Activated T-helper 2 cell treated with anti-CD3 and anti-CD28 coated beads, Interferon-gamma antibody, Interleukin-2, Interleukin-4, amounts not matched to agents 10 μg/mL and 5 μg/mL and 100 μg/mL, durations not matched to agents 14 hours and 24 hours and 36 hours (primary cell): Measurements from ENCODE around the gene SYNDIG1. TPM values are rescaled to one million over a fixed set of nuclear protein-coding genes. Genes with fewer than 3 reads are reported as not detected.
"Not testable (repeated sequence)": the region's sequence is repeated elsewhere in the genome, so short reads cannot be mapped to it uniquely, and the experiment has no call there.

Source experiments
- DNase-seq: peaks from one replicate; pipeline ENCODE4 v3.0.0; 2021; ENCODE audit warnings: low spot score
- H3K27ac Mint-ChIP-seq: one replicate; pipeline ENCODE4 v1.8.0; 2021; ENCODE audit warnings: mixed read lengths
- H3K27me3 Mint-ChIP-seq: one replicate; pipeline ENCODE4 v1.8.0; 2021; ENCODE audit warnings: low read depth, mixed read lengths
- H3K36me3 Mint-ChIP-seq: one replicate; pipeline ENCODE4 v1.8.0; 2021; ENCODE audit warnings: low read depth, mixed read lengths
- H3K4me1 Mint-ChIP-seq: one replicate; pipeline ENCODE4 v1.8.0; 2021; ENCODE audit warnings: low read depth, mixed read lengths
- H3K4me3 Mint-ChIP-seq: one replicate; pipeline ENCODE4 v1.8.0; 2021; ENCODE audit warnings: low read depth, mild to moderate bottlenecking, moderate library complexity, mixed read lengths
- H3K9me3 Mint-ChIP-seq: one replicate; pipeline ENCODE4 v1.8.0; 2021; ENCODE audit warnings: mixed read lengths
- intact Hi-C: fragments of 100-400 bp; cut with micrococcal nuclease; formaldehyde crosslinking; loops from one replicate; pipeline ENCODE4 v1.15.1; 2023
- total RNA-seq: library from RNA; stranded (reverse); gene quantifications from 2 replicates; pipeline ENCODE4 v1.2.3, GENCODE V29; 2022

Gene SYNDIG1
- total RNA-seq, 1 donor from 2014 or later: not detected

DNA sequence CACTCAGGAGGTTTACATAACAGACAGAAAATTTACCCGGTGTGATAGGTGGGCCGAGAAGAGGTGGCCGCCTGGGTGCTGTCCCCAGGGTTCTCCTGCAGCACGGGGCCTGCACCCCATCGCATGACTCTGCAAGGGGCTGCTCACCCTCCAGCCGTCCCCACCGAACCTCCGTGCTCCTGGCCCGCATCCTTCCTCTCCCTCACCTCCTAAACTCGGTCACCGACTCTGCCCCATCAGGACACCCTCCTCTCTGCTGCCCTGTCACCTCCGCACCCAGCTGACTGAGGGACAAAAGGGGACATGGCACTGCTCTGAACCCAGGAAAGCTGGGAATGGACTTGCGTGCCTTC lies 147.6 kb downstream of the SYNDIG1 start:
- intact Hi-C loops: no loop called here
- no peaks in the 10 kb centered on the region for H3K9me3 Mint-ChIP-seq
- peaks cover 2% of the 10 kb centered on the region for H3K27me3 Mint-ChIP-seq
- H3K4me3 Mint-ChIP-seq: no peak overlapping the region
- no peak for DNase-seq
- no peak overlapping the region for H3K27ac Mint-ChIP-seq
- H3K36me3 Mint-ChIP-seq: no peaks in the 10 kb centered on the region
- no peaks in the 10 kb centered on the region for H3K4me1 Mint-ChIP-seq

DNA sequence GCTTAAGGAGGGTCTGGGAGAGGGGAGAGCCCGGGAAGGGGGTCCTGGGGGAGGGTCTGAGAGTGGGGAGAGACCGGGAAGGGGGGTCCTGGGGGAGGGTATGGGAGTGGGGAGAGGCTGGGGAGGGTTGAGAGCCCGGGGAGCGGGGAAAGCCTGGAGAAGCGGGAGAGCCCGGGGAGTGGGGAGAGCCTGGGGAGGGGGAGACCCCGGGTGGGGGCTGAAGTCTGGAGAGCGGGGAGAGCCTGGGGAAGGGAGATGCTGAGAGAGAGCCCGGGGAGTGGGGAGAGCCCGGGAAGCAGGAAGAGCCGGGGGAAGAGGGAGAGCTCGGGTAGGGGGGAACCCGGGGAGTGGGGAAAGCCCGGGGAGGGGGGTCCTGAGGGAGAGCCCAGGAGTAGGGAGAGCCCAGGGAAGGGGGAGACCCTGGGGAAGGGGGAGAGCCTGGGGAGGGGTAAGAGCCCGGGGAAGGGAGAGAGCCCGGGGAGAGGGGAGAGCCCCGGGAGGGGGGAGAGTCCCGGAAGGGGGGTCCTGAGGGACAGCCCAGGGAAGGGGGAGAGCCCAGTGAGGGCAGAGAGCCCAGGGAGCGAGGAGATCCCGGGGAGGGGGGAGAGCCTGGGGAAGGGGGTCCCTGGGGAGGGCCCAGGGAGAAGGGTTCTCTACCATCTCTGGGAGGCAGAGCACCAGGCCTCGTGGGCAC lies 148.5 kb downstream of the SYNDIG1 start:
- Mint-ChIP-seq H3K27ac (no peak overlapping the region), H3K4me3 (no peak overlapping the region), H3K36me3 (no peaks in the 10 kb centered on the region), H3K9me3 (no peaks in the 10 kb centered on the region), H3K4me1 (no peaks in the 10 kb centered on the region), H3K27me3 (peaks cover 2% of the 10 kb centered on the region)
- no peak for DNase-seq
- intact Hi-C loops: no loop called here

DNA sequence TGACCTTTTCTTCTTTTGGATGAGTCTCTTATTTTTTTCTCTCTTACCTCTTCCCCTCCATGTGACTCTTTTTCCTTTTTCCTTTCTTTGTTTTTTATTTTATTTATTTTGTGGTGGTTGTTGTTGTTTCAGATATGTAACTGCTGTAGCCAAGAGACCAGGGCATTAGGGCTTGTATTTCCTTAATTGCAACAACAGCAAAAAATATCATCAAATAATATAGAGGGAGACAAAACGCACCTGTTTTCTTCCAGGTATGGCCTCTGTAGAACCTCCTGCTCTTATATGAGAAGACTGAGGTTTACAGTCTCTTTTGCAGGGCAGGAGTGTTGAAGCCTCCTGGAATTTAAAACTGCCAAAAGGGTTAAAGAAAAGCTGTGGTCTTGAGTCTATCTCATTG lies 149.3 kb downstream of the SYNDIG1 start:
- Mint-ChIP-seq H3K4me3 (no peak overlapping the region), H3K27me3 (peaks cover 2% of the 10 kb centered on the region), H3K4me1 (no peaks in the 10 kb centered on the region), H3K9me3 (no peaks in the 10 kb centered on the region), H3K27ac (no peak overlapping the region), H3K36me3 (no peaks in the 10 kb centered on the region)
- intact Hi-C loops: no loop called here
- no peak for DNase-seq

DNA sequence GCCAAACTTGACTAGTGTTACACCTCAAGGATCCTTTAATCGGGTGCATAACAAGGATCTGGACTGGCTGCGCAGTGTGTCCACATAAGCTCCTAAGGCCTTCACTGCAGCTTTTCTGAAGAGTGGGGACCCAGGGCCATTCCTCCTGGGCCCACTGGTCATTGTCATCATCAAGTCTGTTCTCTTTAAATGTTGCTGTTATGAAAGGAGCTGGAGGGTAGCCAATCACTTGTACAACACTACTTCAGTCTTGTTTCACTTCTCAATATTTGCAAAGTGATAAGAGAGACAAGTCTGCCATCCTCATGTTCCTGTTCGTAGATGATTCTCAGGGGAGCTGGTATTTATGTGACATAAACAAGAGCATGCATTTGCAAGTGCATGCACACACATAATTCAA lies 149.8 kb downstream of the SYNDIG1 start:
- H3K9me3 Mint-ChIP-seq: no peaks in the 10 kb centered on the region
- no peaks in the 10 kb centered on the region for H3K36me3 Mint-ChIP-seq
- intact Hi-C loops: no loop called here

DNA sequence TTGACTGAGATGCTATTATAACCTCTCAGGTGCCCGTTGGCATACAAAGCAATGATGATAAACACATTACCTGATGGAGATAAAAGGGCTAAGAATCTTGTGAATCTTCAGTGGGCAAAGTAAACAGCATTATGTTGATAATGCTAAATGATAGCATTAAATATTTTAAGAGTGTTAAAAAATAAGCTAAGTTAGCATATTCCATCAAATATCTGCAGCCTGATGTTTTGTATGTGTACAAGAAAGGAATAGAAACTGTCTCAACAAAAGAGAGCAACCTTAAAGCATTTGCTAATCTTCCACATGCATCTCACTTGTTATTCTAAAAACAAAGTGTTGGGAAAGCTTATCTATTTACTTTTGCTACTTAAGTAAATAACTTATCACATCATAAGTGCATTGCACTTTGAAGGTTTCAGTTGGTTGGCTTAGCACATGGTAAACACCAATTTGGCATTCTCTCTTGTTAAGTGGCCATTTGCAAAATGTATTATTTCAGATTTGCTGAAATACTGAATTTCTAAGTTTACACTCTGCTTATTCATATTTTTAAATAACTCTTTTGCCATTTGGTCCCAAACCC lies 151.6 kb downstream of the SYNDIG1 start:
- no peaks in the 10 kb centered on the region for H3K9me3 Mint-ChIP-seq
- peaks cover 6% of the 10 kb centered on the region for H3K27me3 Mint-ChIP-seq
- H3K27ac Mint-ChIP-seq: no peak overlapping the region
- intact Hi-C loops: no loop called here
- no peak for DNase-seq
- H3K36me3 Mint-ChIP-seq: no peaks in the 10 kb centered on the region
- no peak overlapping the region for H3K4me3 Mint-ChIP-seq
- H3K4me1 Mint-ChIP-seq: no peaks in the 10 kb centered on the region

More for the DNA sequence above, 149.8 kb downstream of the SYNDIG1 start:
- no peak for DNase-seq
- no peak overlapping the region for H3K27ac Mint-ChIP-seq
- H3K4me1 Mint-ChIP-seq: no peaks in the 10 kb centered on the region
- H3K4me3 Mint-ChIP-seq: no peak overlapping the region
- peaks cover 2% of the 10 kb centered on the region for H3K27me3 Mint-ChIP-seq

DNA sequence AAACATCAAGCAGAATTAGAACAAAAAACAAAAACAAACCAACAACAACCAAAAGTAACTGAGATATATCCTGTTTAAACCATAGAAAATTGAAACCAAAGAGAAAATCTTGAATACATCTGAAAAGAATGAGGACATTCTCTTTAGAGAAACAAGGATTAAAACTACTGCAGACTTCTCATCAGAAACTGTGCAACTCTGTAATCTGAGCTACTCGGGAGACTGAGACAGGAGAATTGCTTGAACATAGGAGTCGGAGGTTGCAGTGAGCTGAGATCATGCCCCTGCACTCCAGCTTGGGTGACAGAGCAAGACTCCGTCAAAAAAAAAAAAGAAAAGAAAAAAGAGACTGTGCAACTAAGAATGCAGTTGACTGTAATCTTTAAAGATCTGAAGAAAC lies 153.4 kb downstream of the SYNDIG1 start:
- H3K9me3 Mint-ChIP-seq: no peaks in the 10 kb centered on the region

DNA sequence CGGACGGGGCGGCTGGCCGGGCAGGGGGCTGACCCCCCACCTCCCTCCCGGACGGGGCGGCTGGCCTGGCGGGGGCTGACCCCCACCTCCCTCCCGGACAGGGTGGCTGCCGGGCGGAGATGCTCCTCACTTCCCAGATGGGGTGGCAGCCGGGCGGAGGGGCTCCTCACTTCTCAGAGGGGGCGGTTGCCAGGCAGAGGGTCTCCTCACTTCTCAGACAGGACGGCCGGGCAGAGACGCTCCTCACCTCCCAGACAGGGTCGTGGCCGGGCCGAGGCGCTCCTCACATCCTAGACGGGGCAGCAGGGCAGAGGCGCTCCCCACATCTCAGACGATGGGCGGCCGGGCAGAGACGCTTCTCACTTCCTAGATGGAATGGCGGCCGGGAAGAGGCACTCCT lies 156.7 kb downstream of the SYNDIG1 start:
- H3K36me3 Mint-ChIP-seq, intact Hi-C loops, H3K4me3 Mint-ChIP-seq, DNase-seq, H3K4me1 Mint-ChIP-seq, H3K9me3 Mint-ChIP-seq, H3K27me3 Mint-ChIP-seq, H3K27ac Mint-ChIP-seq: not testable (repeated sequence)

More for the DNA sequence above, 153.4 kb downstream of the SYNDIG1 start:
- Mint-ChIP-seq H3K27me3 (peaks cover 6% of the 10 kb centered on the region), H3K36me3 (no peaks in the 10 kb centered on the region), H3K4me3 (no peak overlapping the region), H3K27ac (no peak overlapping the region), H3K4me1 (no peaks in the 10 kb centered on the region)
- DNase-seq: no peak
- intact Hi-C loops: no loop called here

DNA sequence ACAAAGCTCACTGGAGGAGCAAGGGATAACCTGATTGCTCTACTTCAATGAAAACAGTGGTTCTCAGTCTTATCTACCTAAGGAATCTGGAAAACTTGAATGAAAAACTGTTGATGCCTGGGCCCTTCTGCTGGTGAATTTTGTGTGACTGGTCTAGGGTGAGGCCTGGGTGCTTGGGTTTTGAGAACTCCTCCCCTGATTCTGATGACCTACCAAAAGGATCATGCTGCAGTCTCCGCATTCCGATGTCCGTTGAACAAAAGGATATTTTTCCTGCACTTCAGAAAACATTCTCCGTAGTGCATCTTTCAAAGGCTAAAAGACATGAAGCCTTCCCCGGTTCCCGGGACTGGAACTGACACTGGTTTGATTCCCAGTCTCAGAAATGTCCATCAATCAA lies 157.9 kb downstream of the SYNDIG1 start:
- H3K27ac Mint-ChIP-seq: no peak overlapping the region
- no peak overlapping the region for H3K4me3 Mint-ChIP-seq
- H3K36me3 Mint-ChIP-seq: no peaks in the 10 kb centered on the region
- H3K9me3 Mint-ChIP-seq: no peaks in the 10 kb centered on the region
- peaks cover 9% of the 10 kb centered on the region for H3K4me1 Mint-ChIP-seq
- intact Hi-C loops: no loop called here
- peaks cover 4% of the 10 kb centered on the region for H3K27me3 Mint-ChIP-seq
- no peak for DNase-seq

DNA sequence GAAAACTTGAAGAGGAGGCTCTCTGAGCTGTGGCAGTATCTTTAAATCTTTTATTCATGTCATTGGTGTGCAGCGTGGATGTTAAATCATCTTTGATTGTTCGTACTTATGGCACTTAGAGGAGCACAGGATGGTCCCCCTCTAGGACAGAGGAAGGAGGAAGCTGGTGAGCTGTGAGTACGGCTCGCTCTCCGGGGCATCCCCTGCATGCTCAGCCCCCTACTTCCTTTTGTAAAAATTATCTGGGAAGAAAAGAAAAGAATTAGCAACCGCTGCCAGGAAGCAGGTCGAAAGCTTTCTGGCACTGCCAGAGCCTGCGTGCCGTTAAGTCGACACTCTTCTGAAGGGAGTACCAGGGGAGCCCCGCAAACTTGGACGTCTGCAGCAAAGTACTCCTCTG lies 158.5 kb downstream of the SYNDIG1 start:
- peaks cover 4% of the 10 kb centered on the region for H3K27me3 Mint-ChIP-seq
- intact Hi-C loops: no loop called here
- no peak overlapping the region for H3K27ac Mint-ChIP-seq
- no peak overlapping the region for H3K4me3 Mint-ChIP-seq
- no peaks in the 10 kb centered on the region for H3K9me3 Mint-ChIP-seq
- H3K4me1 Mint-ChIP-seq: peaks cover 9% of the 10 kb centered on the region
- no peaks in the 10 kb centered on the region for H3K36me3 Mint-ChIP-seq
- DNase-seq: no peak

DNA sequence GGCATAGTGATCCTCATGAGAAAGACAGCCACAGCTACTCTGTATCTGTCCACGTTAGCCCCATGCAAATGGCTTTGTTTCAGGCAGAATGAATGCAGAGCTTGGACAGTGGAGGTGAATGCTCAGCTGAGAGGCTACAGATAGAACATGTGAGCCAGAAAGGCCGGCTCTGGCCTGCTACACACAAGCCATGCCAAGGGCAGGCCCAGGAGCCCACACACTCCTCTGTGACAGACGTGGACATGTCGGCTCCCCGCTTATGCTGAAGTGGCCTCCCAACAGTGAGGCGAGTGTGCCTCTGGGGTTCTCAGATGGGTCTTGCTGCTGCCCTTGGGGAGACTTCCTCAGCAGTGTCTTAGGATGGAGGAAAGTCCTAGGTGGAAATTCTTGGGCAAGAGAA lies 159.6 kb downstream of the SYNDIG1 start:
- no peak overlapping the region for H3K27ac Mint-ChIP-seq
- H3K4me1 Mint-ChIP-seq: peaks cover 9% of the 10 kb centered on the region
- intact Hi-C loops: no loop called here
- H3K9me3 Mint-ChIP-seq: no peaks in the 10 kb centered on the region
- DNase-seq: no peak
- peaks cover 4% of the 10 kb centered on the region for H3K27me3 Mint-ChIP-seq
- no peaks in the 10 kb centered on the region for H3K36me3 Mint-ChIP-seq
- no peak overlapping the region for H3K4me3 Mint-ChIP-seq

DNA sequence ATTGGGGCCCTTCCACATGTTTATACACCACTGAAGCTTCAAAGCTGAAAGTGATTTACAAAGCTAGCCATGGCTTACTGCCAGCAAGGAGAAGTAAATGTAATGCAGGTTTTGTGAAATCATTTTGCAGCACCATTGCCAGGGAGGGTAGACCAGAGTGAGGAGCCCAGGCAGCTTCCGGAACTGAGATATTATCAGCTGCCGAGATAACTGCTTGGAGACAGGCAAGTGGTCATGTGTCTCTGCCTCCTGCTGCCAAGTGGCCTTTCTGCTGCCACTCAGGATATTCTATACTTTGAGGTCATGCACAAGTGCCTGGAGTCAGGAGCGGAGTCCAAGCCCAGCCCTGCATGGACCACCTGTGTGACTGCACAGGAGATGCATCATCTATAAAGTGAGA lies 160.2 kb downstream of the SYNDIG1 start:
- no peaks in the 10 kb centered on the region for H3K27me3 Mint-ChIP-seq
- intact Hi-C loops: no loop called here
- peaks cover 9% of the 10 kb centered on the region for H3K4me1 Mint-ChIP-seq
- H3K9me3 Mint-ChIP-seq: no peaks in the 10 kb centered on the region
- no peak for DNase-seq
- H3K36me3 Mint-ChIP-seq: no peaks in the 10 kb centered on the region
- H3K4me3 Mint-ChIP-seq: no peak overlapping the region
- no peak overlapping the region for H3K27ac Mint-ChIP-seq

DNA sequence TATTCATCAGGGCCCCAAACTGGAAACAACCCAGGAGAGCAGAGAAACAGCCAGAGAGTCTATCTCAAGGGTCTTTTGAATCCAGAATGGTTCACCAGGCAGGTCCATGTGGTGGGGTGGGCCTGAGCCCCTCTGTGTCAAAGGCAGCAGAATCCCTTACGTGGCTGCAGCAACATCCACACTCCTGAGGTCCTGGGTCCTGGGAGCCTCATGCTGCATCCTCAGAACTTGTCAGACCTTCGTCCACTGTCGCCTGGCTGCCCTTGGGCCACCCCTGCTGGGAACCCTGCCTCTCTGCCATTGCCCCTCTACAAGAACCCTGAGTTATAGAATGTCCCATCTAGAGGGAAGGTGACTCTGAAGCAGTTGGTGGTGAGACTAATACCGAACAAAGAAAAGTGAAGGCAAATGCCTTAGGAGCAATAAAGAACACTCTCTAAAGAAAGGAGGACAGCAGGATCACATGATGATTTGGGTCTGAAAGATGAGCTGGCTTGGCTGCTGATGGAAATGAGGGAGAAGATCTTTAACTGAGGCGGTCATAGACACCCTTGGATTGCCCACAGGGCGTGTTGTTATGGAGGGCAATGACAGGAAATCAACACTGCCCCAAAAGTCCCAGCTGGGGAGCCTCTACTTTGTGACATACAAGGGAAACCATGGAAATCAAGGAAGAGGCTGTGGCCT lies 161.2 kb downstream of the SYNDIG1 start:
- Mint-ChIP-seq H3K4me1 (peaks cover 9% of the 10 kb centered on the region), H3K36me3 (no peaks in the 10 kb centered on the region), H3K4me3 (no peak overlapping the region), H3K9me3 (no peaks in the 10 kb centered on the region), H3K27ac (no peak overlapping the region), H3K27me3 (no peaks in the 10 kb centered on the region)
- DNase-seq: no peak
- intact Hi-C loops: no loop called here

DNA sequence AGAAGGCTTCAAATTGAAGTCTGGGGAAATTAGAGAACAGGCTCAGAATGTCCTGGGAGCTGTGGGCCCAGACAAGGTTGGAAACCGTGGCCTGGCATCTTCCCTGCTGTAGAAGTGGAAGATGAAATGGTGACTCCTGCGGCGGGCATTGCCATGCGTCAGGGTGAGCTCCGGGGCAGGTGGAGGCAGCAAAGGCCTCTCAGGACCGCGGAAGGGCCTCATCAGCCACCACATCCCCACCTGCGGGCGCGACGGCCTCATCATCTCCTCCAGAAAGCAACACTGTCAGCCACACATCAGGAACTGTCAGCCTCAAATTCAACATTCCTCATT lies 161.7 kb downstream of the SYNDIG1 start:
- intact Hi-C loops: no loop called here

More for the DNA sequence above, 161.7 kb downstream of the SYNDIG1 start:
- no peaks in the 10 kb centered on the region for H3K36me3 Mint-ChIP-seq
- no peak for DNase-seq
- no peaks in the 10 kb centered on the region for H3K9me3 Mint-ChIP-seq
- no peak overlapping the region for H3K4me3 Mint-ChIP-seq
- no peaks in the 10 kb centered on the region for H3K27me3 Mint-ChIP-seq
- no peak overlapping the region for H3K27ac Mint-ChIP-seq
- H3K4me1 Mint-ChIP-seq: peaks cover 9% of the 10 kb centered on the region
